Glomerular visceral epithelial cell (primary cell): ENCODE measurements around the gene PSMC3.

Source experiments
- DNase-seq: peaks from one replicate; pipeline ENCODE4 v3.0.0-alpha.2; 2016; ENCODE audit errors: extremely low spot score

Gene PSMC3

DNA sequence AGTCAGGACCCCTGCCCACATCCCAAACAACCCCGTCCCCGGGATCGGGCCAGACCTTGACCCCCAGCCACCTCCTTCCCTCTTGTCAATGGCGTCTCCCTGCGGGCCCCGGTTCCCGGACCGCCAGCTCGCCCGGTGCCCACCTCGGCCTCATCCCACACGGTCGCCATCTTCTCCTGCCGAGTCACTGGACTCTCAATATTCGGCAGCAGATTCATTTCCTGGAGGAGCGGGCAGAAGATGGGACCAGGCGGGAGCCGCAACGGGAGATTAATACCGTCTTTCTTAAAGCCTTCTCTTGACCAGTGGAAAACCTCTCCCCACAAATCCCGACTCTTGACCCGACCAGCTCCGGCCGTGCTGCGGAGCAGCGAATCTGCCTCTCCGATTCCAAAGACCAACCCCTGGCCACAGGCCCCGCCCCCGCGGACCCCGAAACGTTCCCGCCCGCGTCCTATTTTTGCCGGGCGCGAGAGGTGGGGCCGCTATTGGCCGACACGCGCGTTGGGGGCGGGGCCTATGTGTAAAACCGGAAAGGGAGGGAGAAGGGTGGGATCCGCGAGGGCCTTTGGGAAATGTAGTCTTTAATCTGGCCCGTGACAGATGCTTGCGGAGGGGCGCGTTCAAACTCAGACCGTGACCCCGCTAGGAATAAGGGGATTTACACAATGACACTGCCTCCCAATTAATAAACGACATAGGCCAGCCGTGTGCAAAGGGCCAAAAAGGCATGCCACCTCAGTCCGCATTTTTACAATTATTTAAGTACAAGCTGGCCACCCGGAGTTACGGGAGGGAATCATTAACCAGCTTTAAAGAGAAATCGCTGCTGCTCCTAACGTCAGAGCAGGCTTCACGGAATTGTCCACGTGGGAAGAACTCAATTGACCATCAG, at the start of gene PSMC3:
Gene PSMC3, minus strand, starts transcription at position 378 of the 895 bp plus-strand sequence. Its CDS starts 160 bp downstream, at position 218.
- DNase-seq: peak; percentile 97

DNA sequence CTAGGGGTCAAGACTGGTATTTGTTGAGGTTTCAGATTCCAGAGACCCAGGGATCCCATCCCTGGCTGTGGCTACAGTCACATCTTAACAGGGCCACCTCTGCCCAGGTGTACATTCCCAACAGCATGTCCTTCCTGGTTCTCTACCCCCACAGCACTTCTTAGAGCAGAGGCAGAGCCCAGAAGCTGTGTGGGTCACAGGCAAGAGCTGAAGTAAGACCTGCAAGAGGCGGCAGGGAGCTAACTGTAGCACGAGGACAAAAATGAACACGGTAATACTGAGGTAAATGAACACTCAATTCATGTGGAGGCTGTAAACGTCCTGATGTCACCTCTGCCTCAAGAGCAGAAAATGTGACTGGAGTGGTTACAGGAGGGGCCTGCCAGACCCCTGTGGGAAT, 44.4 kb upstream of the PSMC3 start:
- no peak for DNase-seq

DNA sequence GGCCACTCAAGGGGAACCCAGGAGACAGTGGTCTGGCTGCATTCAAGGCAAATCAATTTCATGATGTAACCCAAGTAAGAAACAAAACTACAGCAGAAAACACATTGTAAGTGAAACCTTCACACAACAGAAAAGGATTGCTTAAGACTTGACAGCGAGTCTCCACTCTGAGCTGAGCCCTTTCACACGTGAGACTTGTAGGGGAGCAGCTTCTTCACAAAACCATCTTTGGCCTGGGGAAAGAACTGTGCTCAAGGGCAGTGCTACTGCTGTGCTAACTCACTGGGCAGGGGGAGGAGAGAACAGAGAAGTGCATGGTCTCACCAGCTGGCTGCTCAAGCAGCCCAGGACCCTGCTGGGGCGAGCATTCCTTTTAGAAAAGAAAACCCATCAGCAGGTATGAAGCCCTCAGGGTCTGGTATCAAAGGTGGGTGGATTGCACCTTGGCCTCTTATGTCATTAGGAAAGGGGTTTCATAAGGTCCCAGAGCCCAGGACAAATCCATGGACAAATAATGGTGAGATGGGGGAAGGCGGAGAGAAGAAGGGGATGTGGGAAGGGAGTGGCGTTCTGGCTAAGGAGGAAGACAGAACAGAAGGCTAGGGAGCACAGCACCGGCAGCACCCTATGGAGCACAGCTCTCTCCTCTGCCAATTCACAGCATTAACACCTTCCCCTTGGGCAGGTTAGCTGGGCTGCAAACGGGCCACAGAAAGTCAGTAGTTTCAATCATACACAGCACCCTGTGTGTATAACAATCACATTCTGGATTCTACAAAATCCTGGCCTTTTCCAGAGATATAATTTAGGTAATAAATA, 43.3 kb upstream of the PSMC3 start:
- DNase-seq: no peak

DNA sequence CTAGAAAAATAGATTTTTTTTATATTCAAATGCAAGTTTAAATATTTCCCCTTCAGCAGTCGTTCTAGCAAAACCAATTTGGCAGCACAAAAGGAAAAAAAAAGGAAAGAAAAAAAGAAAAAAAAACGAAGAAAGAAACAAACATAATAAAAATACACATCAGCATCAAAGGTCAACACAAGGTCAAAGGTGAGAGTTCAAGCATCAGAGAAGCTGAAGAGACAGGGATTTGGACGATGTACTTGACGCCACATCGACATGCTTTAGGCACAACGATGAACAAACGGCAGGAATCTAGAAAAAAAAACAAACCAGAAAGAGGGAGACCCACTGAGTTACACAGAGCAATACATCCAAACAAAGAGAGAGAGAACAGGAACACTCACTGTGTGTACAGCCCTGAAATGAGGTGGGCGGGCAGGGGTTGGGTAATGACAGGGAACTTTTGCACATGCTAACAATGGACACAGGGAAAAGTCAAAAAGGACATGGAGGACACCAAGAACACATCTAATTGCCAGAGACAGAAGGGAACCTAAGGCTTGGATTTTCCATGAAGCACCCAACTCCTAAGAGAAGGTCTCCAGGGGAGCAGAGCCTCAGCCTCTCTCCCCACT, 42.5 kb upstream of the PSMC3 start:
- no peak for DNase-seq

DNA sequence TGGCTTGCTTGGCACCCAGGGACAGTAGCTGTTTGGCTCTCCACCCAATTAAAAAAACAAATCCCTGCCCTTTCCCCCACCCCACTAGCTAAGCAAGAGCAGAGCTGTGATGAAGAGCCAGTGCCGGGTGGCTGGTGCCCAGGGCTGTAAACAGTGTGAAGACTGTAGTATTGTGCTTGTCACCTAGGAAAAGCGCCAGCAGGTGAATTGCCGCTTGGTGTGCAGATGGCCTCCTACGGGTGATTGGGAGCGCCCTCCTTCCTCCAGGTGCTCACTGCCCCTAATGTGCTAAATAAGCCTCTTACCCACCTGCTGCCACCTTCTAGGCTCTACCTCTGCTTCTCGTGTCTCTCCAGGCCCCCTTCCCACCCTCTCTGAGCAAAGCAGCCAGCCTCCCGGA, 41.1 kb upstream of the PSMC3 start:
- DNase-seq: no peak

DNA sequence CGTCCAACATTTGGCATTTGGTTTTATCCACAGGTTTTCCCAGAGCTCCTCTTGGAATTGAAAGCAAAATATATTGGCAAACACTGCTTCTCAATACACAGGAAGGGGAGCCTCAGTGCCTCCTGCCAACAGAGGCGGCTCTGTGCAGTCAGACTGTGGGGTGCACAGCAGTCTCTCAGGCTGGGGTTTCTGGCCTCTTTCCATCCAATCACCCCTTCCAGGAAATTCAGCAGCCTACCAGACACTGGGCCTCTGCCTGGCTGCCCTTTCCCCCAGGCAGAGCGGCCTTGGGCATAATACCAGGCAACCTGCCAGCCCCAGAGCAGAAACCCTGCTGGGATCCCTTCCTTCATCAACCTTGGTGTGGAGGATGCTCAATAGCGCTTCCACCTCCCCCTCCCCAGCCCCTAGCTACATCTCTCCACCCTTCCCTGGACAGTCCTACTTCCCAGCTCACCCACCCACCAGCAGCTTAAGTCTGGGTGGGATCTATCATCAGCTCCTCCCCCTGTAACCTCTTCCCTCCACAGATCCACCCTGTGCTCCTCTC, 40.5 kb upstream of the PSMC3 start:
- DNase-seq: no peak

DNA sequence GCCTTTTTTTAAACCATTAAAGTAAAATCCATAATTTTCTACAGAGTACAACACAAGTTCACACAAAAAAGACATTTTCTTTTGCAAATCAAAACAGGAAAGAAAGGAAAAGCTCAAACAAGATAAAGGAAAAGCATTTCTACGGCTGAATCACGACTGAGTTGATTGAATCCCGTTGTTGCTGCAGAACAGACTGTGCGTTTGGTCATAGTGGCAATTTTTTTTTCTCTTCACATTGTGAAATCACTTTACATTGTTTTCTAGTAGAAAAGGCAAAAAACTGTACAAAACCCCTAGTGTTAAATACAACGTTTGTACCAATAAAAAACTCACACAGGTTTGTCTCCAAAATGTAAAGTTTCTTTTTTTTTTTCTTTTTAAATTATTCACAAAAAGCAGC, 40.0 kb upstream of the PSMC3 start:
- DNase-seq: no peak

DNA sequence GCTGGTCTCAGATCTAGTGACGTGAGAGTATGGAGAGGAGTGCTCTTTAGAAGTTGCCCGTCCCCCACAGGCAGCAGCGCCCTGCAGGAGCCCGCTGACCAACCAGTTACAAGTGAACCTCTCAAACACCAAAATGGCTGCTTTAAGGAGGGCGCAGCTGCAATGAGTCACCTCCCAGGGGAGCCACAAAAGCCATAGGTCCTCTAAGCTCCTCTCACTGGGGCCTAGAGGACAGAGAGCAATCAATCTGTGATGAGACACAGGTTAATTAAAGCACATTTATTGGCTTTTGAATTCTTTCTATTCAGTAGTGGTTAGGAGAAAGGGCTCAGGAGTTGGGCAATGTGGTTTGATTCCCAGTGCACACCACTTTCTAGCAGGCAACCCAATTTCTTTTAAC, 38.2 kb upstream of the PSMC3 start:
- no peak for DNase-seq

DNA sequence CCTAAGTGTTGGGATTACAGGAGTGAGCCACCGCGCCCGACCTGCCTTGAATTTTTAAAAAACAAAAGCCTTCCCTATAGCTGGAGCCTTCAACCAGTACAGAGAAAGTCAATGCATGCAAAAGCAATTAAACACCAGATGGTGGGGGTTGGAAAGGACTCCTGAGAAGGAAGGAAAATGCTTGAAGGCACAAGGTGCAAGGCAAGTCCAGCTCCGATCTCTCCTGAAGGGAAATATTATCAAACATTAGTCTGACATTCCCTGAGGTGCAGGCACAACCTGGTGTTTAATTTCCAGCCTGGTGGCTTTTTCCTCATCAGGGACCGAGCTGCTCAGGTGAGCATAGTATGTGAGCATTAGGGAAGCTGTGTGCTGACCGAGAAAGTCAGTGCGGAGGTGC, 35.6 kb upstream of the PSMC3 start:
- DNase-seq: no peak

DNA sequence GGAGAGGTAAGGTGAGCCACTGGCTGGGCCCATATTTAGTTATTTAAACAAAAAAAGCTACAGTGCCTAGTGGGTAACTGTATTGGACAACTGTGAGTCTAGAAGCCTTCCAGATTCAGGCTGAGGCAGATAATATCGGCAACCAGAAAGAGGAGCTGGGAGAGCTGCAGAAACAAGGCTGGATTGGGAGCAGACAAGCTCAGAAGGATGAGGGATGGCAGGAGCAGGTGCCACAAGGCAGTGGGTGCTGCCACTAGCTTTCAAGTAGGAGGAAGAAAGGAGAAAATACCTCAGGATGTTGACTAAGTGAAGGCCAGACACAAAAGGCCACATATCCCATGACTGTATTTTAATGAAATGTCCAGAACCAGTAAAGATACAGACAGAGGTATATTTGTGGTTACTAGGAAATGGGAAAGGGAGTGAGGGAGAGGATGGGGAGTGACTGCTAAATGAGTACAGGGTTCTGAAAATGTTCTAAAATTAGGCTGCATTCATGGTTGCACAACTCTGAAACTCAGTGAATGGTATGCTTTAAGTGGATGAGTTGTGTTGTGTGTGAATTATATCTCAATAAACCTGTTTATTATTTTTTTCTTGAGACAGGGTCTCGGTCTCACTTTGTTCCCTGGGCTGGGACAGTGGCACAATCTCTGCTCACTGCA, 34.5 kb upstream of the PSMC3 start:
- no peak for DNase-seq

DNA sequence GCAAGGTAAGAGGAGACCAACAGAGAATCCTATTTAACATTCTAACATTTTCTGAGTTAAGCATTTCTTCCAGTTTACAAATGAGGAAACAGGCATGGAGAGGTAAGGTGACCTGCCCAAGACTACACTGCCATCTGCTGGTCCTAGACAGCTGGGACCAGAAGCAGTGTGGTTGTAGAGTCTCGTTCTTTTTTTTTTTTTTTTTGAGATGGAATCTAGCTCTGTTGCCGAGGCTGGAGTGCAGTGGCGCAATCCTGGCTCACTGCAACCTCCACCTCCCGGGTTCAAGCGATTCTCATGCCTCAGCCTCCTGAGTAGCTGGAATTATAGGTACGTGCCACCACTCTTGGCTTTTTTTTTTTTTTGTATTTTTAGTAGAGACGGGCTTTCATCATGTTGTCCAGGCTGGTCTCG, 28.0 kb upstream of the PSMC3 start:
- peak; percentile 80 for DNase-seq

DNA sequence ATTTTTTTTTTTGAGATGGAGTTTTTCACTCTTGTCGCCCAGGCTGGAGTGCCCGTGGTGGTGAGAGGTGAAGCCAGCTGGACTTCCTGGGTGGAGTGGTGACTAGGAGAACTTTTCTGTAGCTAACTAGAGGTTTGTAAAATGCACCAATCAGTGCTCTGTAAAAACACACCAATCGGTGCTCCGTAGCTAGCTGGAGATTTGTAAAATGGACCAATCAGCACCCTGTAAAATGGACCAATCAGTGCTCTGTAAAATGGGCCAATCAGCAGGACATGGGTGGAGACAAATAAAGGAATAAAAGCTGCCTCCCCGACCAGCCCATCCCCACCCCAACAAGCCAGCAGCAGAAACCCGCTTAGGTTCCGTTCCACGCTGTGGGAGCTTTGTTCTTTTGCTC, 27.1 kb upstream of the PSMC3 start:
- no peak for DNase-seq

DNA sequence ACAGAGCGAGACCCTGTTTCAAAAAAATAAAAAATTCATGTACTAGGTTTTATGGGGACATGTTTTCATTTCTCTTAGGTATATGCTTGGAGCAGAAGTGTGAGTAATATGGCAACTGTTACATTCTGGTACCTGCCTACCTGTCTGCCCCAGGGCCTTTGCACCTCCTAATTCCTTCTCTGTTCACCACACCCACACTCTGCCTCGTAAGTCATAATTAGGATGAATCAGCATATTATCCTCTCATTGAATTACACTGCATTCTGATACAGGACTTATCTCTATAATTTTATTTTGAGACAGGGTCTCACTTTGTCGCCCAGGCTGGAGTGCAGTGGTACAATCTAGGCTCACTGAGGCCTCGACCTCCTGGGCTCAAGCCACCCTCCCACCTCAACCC, 25.8 kb upstream of the PSMC3 start:
- DNase-seq: no peak

DNA sequence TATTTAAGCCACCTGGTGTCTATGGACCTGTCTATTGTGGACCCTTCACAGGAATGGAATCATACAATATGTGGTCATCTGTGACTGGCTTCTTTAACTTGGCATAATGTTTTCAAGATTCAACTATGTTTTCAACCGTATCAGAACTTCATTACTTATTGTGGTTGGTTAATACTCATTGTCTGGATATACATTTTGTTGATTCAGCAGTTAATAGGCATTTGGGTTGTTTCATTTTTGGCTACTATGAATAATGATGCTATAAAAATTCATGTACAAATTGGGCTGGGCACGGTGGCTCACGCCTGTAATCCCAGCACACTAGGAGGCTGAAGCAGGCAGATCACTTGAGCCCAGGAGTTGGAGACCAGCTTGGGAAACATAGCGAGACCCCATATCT, 25.2 kb upstream of the PSMC3 start:
- DNase-seq: no peak

DNA sequence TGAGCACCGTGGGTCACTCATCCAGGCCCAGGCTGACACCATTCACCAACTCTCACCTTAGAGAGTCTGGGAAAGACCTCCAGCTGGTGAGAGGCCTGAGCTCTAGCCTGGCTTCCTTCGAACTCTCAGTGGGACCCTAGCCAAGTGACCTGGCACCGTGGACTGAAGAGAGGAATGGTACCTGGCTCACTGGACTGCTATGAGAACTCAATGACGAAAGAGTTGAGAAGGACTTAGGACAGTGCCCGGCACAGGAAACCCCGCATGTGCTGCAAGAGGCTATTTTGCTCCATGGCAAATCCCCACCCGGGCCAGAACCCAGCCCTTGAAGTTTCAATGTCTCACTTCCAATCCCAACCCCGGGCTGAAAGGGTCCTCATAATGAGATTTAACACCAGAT, 23.3 kb upstream of the PSMC3 start:
- DNase-seq: no peak

DNA sequence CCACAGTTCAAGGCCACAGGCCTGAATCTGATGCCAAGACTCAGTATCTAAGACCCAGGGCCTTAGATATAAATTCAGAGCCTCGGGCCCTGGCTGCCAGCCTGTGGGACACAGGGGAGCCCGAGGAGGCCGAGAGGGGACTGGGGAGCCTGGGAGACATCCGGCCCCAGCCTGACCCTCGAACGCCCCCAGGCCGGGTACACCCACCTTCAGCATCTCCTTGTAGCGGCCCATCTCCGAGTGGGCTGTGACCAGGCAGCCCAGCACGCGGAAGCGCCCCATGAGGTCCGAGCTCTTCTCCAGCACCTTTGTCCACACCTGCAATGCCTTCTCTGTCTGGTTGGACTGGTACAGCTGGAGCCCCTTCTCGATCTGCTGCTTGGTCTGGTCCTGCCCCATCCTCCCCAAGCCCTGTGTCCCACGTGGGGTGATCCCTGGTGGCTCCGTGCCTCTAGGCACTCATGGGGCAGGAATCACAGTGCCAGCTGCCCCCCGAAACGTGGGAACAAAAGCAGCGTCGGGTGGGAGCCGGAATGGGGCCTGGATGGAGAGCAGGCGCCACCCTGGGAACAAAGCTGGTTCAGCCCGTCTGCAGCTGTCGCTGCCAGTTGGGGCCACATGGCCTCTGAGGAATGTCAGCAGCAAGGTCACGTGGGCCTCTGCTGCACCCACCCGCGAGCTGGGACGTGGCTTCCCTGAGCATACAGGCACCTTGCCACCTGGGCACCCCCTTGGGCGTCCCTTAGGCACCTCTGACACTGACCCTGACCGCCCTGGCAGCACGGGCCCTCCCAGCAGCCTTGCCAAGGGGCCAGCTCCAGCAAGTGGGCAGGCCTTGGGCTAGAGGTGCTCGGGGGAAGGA, 22.6 kb upstream of the PSMC3 start, which contains the start of gene RAPSN:
Gene RAPSN, minus strand, starts transcription at position 571 of the 862 bp plus-strand sequence. Its CDS starts 172 bp downstream, at position 399.
- DNase-seq: no peak

DNA sequence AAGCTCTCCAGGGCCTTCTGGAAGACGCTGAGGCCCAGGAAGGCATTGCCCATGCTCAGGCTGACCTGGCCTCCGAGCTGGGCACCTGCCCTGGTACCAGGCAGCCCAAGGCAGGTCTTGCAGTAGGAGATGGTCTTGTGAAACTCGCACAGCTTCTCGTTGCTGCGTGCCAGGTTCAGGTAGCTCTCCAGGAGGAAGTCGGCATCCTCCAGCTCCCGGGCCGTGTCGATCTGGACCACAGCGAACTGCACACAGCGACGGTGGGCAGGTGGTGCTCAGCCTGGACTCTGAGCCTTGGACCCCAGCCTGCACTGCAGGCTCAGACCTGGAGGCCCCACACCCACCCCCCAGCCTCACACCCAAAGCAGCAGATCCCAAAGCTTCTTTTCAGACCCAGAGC, 21.7 kb upstream of the PSMC3 start:
- no peak for DNase-seq

DNA sequence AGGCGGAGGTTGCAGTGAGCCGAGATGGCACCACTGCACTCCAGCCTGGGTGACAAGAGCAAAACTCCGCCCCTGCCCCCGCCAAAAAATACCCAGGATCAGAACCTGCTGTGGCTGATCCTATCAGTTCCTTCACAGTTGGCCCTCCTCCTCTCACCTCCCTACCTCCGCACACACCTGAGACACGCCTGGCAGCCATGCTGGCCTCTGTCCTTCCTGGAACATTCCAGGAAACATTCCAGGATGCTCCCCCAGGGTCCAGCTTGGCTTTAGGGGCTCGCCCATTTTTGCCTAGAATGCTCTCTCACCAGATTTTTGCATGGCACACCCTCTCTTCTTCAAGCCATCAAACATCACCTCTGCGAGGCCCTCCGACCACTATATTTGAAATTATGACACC, 20.6 kb upstream of the PSMC3 start:
- DNase-seq: no peak

DNA sequence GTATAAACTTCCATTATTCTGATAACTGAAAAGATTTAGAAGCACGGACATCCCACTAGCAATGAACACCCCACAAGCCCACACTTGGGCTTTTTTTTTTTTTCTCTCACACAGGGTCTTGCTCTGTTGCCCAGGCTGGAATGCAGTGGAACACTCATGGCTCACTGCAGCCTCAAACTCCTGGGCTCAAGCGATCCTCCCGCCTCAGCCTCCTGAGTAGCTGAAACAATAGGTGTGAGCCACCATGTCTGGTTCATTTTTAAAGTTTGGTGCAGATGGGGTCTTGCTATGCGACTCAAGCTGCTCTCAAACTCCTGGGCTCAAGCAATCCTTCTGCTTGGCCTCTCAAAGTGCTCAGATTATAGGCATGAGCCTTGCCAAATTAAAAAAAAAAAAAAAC, 19.6 kb upstream of the PSMC3 start:
- DNase-seq: no peak

DNA sequence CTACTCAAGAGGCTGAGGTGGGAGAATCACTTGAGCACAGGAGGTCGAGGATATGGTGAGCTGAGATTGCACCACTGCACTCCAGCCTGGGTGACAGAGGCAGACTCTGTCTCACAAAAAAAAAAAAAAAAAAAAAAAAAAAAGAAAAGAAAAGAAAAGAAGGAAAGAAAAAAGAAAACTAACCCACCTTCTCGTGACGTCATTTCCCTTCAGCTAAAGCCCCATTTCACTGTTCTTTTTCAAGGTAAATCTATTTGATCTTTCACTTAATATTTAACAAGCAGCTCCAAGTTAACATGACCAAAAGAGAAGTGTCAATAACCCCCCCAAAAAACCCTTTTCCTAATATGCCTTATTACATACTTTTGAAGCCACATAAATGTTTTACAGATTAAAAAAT, 17.6 kb upstream of the PSMC3 start:
- DNase-seq: no peak
